Measurements from ENCODE around the gene SRL.
"Not testable (repeated sequence)": the region's sequence is repeated elsewhere in the genome, so short reads cannot be mapped to it uniquely, and the experiment has no call there.

The SRL gene

DNA sequence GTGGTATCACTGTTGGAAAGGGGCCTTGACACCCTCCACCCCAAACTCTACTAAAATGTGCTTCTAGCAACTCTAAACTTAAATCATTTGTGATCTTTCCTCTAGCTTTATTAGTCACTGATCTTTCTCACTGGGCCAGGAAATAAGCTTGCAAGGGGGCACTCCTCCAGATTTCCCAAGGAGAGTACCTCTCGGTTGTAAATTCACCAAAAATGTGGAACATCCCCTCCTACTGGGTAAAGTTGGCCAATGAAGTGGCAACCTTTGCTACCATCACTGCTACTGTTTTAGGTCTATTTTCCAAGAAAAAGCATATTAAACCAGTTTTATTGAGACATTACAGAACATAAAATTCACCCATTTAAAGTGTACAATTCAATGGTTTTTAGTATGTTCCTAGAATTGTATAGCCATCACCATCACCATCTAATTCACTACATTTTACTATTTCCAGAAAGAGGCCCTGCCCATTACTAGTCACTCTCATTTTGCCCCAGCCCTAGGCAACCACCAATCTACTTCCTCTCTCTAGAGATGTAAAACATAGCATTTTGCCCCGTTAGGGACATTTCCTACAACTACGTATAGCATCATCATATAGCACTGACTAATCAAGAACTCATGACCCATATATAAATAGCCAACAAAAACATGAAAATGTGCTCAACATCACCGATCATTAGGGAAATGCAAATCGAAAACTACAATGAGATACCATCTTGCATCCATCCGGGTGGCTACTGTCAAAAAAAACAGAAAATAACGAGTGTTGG, 81.0 kb downstream of the SRL start:
- DNase-seq (ENCODE audit: low read depth), result no peak

DNA sequence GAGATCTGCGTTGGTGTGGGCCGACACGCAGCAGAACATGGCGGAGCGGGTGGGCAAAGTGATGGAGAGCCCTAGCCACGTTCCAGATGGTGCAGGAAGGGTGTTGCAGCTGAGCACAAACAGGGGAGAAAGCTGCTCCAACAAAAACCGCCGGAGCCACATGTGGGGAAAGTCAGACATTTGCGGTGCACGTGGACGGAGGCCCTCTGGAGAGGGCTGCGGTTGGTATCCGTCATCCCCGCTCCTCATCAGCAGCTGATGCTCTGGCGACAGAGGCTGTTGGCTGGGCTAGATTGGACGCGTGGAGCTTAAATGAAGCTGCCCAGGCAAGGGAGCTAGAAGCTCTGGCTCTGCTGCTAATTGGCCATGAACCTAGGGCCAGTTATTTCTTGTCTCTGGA, 82.2 kb downstream of the SRL start:
- no peak for DNase-seq (ENCODE audit: low read depth)

DNA sequence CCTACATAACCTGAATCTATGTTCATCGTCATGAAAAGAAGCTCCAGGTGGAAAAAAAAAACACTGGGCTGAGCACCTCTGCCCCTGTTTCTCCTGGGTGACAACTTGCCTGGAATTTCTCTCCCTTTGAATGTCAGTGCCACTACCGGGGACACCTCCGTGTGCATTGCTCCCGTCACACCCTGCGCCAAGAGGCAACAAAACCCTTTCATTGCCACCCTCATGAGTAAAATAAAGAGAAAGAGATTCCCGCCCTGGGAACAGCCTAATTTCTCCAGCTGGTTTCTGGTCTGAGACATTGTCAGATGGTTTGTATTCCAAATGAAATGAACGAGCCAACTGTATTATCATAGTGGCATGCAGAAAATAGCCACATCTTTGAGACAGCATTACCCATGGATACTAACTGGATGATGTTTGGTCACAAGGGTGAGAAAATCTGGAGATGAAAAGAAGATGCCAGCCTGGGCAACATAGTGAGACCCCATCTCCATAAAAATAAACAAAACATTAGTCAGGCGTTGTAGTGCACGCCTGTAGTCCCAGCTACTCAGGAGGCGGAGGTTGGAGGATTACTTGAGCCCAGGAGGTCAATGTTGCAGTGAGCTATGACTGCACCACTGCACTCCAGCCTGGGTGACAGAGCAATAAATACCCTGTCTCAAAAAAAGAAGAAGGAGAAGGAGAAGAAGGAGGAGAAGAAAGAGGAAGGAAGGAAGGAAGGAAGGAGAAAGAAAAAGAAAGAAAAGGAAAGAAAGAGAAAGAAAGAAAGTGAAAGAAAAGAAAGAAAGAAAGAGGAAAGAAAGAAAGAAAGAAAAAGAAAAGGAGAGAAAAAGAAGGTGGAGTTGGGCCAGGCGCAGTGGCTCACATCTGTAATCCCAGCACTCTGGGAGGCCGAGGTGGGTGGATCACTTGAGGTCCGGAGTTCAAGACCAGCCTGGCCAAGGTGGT, 83.5 kb downstream of the SRL start:
- no peak for DNase-seq (ENCODE audit: low read depth)

DNA sequence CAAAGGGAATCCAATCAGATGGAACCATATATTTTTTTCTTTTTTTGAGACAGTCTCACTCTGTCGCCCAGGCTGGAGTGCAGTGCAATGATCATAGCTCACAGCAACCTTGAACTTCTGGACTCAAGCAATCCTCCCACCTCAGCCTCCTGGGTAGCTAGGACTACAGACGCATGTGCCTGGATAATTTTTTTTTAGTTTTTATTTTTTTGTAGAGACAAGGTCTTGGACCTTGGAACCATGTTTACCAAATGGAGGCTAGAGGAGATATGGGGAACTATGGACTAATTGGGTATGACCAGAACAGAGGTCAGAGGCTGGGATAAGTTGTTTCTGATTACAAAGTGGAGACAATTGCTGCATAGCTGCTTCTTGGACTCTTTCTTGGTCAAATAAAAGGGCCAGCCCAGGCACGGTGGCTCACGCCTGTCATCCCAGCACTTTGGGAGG, 84.5 kb downstream of the SRL start:
- no peak for DNase-seq (ENCODE audit: low read depth)

DNA sequence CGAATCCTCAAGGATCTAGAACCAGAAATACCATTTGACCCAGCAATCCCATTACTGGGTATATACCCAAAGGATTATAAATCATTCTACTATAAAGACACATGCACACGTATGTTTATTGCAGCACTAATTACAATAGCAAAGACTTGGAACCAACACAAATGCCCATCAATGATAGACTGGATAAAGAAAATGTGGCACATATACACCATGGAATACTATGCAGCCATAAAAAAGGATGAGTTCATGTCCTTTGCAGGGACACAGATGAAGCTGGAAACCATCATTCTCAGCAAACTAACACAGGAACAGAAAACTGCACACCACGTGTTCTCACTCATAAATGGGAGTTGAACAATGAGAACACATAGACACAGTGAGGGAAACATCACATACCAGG, 85.4 kb downstream of the SRL start:
- not testable (repeated sequence) for DNase-seq (ENCODE audit: low read depth)

DNA sequence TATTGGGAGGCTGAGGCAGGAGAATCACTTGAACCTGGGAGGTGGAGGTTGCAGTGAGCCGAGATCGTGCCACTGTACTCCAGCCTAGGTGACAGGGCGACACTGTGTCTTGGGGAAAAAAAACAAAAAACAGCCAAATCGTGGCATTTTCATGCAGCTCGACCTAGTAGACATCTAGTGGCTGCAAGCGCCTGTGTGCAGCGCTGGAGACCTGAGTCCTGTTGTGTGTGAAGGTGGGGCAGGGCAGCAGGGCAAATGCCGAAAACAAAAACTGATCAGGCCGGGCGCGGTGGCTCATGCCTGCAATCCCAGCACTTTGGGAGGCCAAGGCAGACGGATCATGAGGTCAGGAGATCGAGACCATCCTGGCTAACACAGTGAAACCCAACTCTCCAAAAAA, 88.5 kb downstream of the SRL start:
- not testable (repeated sequence) for DNase-seq (ENCODE audit: low read depth)

DNA sequence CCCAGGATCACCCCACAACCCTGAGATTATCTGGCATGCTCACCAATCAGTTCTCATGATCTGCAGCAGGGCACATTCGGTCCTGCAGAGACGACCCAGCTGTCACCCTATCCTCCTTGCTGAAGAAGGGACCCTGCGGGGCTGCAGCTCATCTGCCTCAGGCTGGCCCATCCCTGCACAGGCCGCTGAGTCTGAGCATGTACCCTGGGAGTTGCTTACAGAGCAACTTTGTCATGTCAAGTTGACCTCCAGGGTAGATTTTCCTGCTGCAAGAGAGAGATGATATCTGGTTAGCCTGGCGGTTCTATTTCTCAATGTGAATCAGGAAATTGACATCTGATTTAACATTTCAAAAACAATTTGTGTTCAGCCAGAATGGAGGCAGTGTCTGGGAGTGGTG, 89.6 kb downstream of the SRL start:
- no peak for DNase-seq (ENCODE audit: low read depth)

DNA sequence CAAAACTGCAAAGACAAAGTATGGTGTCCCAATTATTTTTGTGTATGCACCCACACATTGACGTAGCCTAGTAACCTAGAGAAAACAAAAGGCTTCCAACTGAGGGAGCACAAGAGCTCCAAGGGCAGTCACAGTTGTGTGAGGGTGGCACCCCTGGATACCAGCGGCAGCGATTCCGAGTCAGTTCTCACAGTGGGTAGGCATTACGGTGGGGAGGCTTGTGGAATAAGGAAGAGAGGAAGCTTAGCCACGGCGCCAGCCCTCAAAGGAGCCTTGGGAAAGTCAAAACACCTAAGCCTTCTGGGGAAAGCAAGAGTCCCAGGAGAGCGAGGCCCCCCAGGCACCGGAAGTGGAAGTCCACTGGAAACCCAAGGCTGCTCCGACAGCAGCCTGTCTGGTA, 94.6 kb downstream of the SRL start:
- no peak for DNase-seq (ENCODE audit: low read depth)

DNA sequence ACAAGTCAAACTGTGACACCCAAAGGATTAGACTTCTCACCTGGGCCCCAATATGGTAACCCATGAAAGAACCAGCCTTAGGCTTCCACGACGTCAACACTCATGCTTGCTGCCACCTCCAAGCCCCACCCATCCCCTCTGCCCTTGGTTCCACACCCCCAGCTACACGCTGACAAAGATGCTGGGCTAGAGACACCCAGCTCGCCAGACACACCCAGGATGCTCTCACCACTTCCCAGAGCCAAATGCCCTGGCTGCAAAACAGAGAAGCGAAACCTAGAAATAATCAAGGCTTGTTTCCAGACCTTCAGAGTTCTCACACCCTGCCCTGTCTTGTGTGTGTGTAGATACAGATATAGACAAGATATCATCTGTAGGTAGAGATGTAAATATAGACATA, 99.6 kb downstream of the SRL start:
- no peak for DNase-seq (ENCODE audit: low read depth)

DNA sequence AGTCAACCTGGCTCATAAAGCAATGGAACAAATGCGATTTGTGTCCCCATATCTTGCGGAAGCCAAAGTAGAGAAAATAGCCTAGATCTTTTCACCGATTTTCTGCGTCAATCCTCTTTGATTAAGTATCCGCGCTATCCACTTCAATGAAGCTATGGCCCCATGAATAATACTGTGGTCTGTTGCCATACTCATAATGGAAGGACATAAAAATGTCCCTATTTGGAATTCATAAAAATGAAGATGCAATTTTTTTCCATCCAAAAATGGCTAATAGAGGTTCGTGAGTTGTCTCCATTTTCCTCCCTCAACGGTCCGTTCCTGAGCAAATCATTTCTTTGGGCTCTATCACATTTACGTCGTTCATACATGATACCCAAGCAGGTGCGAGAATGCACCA, 100.3 kb downstream of the SRL start:
- DNase-seq (ENCODE audit: low read depth), result no peak

DNA sequence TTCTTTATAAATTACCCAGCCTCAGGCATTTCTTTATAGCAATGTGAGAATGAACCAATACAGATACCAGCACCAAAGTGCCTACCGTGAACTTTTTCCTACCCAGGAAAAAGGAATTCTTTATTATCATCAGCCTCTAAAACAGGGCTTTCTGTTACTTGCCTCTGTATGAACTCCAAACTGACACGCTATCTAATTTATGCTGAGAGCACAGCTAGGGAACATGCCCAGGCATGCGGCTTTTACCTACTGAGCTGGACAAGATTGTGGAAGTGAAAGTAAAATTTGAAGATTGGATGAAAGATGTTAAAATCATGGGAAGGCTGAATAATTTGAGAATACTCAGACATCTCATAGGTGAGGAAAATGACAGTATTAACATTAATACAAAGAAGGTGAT, 101.2 kb downstream of the SRL start:
- no peak for DNase-seq (ENCODE audit: low read depth)

DNA sequence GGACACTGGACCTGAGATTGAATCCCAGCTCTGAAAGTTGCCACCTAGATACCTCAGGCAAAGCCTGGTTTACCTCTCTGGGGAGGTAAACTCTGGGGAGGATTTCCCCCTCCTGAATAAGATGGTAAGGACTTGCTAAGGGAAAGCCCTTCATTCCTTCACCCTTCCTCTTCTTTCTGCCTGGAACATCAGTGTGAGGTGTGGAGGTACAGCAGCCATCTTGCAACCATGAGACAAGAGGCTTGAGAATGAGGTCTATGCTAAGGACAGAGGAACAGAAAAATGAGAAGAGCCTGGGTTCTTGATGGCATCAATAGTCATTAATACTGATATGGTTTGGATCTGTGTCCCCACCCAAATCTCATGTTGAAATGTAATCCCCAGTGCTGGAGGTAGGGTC, 101.9 kb downstream of the SRL start:
- DNase-seq (ENCODE audit: low read depth), result no peak

Data from stimulated activated CD8-positive, alpha-beta memory T cell treated with anti-CD3 and anti-CD28 coated beads, Interleukin-15, amount 100 ng/mL, for 1 hour (primary cell).